Right lung (tissue), 5 donors: Measurements from ENCODE around the gene CASTOR1. TPM values are rescaled to one million over a fixed set of nuclear protein-coding genes. Genes with fewer than 3 reads are reported as not detected.

Source experiments
- DNase-seq, 2 donors: peaks; one replicate each; pipeline ENCODE4 v3.0.0-alpha.2; 2013
- polyA plus RNA-seq, 5 donors: library from polyadenylated mRNA; unstranded; fragments of 120-200 nt; gene quantifications; one replicate each; pipeline versions ENCODE4 v1.2.1 to v1.2.3, GENCODE V29; 2013; ENCODE audit warnings: inconsistent platforms in 1 of 5, low replicate concordance in 1 of 5; ENCODE audit not compliant: insufficient read length in 5 of 5, insufficient read depth in 1 of 5

The CASTOR1 gene
- polyA plus RNA-seq, 5 donors, result 8.5 to 18.4 (median 15.2) TPM

DNA sequence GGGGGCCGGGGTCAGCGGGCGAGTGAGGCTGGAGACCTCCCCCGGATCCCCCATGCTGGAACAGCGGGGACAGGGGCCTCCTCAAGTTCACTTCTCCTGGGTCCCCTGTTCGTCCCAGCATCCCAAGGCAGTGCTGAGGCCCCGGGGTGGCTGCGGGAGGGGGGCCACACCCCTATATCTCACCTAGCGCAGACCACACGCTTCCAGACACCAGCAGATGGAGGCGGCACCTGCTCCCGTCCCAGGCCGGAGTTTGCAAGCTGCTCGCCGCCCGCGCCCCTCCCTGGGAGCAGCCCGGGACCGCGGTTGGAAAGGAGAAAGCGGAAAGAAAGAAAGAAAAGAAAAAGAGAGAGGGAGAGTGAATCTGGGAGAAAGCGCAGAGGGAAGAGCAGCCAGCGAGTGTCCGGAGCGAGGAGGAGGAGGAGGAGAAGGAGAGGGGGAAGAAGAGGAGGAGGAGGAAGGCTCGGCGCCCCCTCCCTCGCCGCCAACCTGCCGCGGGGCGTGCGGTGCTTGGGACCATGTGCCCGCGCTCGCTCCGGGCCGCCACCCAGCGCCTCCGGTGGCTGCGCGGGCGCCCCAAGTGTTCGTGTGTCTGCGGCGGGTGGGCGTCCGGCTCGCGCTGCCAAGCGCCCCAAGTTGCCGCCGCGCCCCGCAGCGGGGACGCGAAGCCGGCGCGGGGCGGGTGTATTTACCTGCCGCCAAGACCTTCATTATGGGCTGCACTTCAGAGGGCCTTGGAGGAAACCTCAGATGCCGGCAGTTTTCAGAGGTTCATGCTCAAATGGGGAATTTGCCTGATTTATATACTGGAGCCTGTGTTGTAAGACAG is 43.1 kb downstream of the CASTOR1 start, which contains the start of gene LIF:
Gene LIF (minus strand): TSS at position 775 of the 829 bp plus-strand sequence. CDS start 64 bp downstream, at position 711.
- DNase-seq, result peak in 1 of 2 donors; percentile 43

DNA sequence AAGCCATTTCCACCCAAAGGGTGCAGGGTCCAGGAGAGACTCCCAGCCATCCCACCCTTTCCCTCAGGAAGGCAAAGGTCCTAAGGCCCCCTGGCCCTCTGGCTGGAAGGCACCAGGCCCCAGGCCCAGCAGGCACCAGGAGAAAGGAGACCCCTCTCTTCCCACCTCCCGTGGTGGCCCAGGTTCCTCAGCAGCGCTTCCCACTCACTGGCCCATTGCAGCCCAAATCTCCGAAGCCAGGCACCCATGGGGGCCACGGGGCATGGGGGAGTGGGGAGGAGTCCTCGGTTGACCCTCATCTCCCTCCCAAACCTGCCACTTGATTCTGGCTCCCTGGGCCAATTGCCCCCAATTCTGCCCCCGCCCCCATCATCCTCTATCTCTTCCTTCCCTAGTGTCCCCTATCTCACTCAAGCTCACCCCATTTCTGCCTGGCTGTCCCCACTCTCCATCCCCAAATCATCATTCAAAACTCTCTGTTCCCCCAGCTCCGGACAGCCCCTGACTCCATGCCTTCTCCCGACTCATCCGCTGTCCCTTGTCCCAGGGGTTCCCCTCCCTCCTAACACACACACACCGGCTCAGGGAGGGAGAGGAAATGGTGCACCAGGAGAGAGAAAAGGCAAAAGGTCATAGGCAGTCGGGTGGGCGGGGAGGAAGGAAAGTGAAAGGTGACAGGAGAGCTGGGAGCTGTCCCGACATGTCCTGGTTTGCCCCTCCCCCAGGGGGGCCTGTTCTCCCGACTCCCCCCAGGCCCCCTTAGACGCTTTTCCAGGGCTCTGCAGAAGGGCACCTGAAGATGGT is 43.9 kb downstream of the CASTOR1 start:
- DNase-seq, result no peak

DNA sequence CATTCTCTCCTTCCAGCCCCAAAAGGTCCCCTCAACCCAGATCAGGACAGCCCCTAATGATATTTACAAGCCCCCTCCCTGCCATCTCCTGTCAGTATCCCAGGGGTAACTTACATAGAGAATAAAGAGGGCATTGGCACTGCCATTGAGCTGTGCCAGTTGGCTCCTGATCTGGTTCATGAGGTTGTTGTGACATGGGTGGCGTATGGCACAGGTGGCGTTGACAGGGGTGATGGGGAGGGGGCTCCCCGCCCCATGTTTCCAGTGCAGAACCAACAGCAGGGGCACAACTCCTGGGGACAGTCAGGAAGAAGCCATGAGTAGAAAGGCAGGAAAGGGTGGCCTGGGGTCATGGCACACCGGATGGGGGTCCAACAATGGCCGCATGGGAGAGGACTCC is 44.7 kb downstream of the CASTOR1 start:
- no peak for DNase-seq

DNA sequence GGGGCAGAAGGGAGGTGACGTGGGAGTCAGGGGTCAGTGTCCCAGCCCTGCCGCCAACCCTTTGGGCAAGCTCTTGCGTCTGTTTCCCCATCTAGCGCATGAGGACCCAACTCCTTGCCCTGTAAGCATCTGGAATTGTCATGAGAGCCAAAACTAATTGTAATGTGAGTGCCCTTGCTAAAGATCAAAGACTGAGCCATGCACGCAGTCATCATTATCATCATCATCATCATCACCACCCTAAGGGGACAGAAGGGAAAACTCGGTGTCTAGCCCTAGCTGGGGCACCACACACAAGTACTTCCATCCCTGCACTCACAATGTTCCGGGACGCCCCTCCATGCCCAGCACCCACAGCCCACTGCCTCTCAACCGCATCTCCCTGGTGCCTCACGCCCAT is 45.2 kb downstream of the CASTOR1 start:
- DNase-seq, result no peak

DNA sequence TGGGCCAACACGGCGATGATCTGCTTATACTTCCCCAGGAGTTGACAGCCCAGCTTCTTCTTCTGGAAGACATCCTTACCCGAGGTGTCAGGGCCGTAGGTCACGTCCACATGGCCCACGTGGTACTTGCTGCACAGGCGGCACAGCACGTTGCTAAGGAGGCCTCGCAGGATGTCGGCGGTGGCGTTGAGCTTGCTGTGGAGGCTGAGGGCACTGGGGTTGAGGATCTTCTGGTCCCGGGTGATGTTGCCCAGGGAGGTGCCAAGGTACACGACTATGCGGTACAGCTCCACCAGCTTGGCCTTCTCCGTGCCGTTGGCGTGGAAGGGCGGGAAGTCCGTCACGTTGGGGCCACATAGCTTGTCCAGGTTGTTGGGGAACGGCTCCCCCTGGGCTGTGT is 45.6 kb downstream of the CASTOR1 start:
- no peak for DNase-seq

DNA sequence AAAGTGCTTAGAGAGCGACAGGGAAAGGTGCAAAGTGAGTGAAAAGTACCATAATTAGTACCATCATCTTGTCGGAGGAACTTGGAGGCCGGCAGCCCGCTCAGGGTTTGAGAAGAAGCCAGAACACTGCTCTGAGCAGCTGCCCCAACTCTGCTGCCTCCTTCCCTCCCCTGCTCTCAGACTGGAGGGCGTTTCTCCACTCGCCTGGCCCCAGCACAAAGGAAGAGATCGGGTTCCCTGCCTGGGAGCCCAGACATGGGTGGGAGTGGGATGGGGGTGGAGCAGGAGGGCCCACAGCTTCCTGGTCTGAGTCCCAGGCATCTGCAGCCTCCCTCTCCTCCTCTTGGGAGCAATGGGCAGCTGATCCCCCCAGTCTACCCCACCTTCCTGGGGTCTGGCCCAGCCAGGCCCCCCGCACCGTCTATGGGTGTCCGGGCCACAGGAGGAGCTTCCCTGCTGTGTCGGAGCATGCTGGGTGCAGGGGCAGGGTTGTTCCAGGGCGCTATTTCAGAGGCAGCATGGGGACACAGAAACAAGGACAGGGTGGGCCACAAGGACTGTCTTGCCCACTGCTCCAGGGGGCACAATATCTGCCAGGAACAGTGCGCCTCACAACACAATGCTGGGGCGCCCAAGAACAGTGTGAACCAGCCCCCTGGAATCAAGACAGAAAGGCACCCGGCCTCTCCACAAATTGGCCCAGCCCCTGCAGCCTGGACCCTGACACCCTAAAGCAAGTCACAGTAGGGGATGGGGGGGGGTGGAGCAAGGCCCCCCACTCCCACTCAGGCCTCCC is 47.5 kb downstream of the CASTOR1 start:
- DNase-seq, result peak; percentile 83 to 86

DNA sequence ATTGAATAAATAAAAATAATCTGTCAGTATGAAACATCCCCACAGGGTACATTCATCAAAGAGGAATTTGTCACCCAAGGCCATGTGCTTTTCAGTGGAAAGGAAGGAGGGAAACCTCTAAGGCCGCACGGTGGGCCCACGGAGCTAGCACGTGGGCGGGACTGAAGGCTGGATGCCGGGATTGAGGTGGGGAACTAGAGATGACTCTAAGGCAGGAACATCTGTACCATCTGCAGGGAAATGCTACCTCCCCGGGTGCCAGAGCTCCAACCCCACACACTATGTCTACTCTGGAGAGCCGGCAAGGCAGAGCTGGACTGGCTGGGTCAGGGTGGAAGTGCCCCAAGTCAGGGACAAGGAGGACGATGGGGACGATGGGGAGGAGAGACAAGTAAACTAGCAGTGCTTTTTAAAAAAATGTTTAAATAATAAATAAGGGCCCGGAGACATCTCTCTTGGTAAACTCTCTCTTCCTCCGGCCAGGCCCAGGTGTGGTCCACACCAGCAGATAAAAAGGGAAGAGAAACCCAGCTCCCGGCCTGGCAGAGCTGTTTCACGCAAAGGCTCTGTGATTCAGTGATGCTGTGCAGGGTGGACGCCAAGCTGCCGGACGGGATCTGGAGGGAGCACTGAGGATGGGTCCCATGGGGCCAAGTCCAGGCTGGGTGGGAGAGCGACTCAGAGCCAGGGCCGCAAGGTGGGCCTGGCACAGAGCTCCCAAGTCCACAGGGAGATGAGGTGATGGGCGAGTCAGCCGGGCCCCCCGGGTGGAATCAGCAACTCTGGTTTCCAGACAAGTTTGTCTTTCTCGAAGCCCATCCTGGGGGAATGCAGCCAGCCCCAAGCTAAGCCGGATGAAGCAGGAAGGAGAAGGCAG is 48.5 kb downstream of the CASTOR1 start:
- no peak for DNase-seq

DNA sequence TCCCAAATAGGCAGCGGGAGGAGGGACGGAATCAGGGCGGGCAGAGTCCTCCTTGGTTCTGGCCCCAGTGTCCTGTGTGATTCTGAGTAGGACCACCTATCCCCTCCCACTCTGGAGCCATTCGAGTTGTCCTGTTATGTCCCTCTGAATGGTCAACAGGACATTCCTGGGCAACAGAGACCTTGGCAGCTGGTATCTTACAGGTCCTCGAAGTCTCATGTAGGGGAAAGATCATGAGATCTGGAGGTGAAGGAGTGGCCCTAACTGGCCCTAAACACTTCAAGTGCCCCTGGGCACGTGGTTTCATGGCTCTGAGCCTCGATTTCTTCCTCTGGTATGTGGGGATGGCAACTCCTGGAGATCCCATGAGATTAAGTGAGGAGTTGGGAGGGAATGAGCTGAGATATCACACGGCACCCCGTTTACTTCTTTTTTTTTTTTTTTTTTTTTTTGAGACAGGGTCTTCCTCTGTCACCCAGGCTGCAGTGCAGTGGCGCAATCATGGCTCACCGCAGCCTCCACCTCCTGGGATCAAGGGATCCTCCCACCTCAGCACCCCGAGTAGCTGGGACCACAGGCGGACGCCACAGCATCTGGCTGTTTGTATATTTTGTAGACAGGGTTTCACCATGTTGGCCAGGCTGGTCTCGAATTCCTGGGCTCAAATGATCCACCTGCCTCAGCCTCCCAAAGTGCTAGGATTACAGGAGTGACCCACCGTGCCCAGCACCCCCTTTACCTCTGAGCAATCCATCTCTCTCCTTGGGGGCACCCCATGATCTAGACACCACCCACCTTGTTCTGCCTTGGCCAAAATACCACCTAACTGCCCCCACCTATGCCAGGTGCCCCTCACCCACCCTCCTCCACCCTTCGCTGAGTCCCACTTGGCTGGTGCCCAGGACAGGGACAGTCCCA is 49.6 kb downstream of the CASTOR1 start:
- no peak for DNase-seq

DNA sequence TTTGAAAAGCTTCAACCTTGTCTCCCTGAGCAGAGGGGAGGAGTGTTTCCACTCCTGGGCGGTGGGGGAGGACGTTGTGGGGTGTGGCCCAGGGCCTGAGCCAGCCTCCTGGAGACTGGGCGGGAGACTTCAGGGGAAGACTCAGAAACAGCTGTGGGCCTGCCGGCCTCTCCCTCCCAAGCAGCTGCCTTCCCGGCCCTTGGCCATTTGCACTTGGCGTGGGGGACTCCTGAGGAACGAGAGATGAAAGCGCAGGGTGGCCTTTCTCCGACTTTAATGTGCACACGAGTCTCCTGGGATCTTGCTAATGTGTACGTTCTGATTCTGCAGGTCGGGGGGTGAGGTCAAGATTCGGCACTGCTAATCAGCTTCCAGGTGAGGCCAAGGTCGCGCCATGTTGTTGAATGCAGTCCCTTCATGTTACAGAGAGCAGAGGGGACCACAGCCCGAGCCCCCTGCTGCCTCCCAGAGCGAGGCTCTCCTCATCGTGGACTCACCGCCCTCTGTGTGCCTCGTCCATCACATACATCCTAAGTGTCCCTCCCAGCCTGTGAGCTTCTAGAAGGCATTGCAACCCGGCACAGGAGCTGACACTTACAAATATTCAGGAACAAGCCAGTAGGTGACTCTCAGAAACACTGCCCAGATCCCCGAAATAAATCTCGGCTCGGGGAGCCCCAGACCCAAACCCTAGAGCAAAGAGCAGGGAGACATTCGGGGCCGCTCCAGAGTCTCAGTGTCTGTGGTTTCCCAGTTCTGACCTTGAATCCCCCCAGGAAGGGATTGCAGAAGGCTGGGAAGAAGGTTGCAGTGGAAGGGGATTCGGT is 50.4 kb downstream of the CASTOR1 start:
- peak in 1 of 2 donors; percentile 48 for DNase-seq

DNA sequence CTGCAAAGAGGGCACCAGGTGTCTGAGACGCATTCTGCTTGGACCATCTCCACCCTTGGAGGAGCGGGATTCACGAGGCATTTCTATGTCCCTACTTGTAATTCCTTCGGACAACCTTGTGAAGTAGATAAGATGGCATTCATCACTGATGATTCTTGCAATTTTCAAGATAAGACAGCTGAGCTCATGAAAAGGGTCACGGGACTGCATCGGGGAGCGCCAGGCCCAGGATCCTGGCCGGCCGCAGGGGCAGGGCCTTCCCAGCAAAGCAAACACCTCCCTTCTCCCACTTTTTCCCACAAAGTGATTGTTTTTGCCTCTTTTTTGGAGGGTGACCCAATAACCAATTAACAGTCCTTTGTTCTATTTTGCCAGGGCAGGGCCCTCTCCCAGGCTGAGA is 51.2 kb downstream of the CASTOR1 start:
- DNase-seq, result no peak

DNA sequence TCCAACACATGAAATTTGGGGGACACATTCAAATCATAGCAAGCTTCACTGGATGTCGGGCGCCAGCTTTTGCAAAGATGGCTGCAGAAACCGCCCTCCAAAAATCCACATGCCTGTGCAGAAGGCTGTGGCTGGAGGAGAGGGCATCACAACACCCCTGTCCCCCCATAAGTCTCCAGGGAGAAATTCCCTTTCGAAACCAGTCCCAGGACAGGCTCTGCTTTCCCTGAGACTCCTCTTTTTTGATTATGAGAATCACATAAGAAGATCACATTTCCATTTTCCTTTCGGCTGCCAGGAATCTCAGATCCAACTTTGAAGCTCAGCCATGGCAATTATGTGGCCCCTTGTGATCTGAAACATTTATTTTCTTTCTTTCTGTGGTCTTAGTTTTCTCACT is 52.4 kb downstream of the CASTOR1 start:
- no peak for DNase-seq

DNA sequence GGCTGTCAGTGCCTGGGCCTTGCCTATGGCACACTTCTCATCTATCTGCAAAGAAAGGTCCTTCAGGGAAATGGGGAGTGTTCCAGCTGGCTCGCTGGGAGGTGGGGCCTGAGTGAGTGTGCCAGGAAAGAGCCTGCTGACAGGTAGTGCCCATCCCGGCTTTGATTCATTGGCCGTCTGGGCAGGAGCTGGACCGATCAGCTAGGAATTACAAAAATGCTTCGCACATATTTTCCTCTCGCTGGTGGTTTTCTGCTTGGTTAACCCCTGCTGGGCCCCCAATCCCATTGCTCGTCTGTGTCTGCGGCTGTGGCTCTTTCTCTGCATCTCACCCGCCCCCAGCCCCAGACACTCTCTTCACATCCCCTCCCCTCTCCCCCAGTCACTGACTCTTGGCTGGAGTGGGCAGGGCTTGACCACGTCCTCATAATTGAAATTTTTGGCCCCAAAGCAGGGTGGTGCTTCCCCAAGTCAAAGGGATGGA is 53.6 kb downstream of the CASTOR1 start:
- no peak for DNase-seq

Other genes with a start within 250 kb of the CASTOR1 start
- gene HORMAD2, start 209.0 kb downstream of the CASTOR1 start, polyA plus RNA-seq, result under 1 TPM; 0.07 to 0.54 (median 0.21) TPM
- 1 to 10 TPM; 1.4 to 2.5 (median 1.7) TPM for gene LIF, start 42.7 kb downstream of the CASTOR1 start, polyA plus RNA-seq
- gene OSM, start 22.7 kb downstream of the CASTOR1 start, polyA plus RNA-seq, result under 1 TPM; 0.06 to 0.86 (median 0.19) TPM
- 10 to 100 TPM; 13.3 to 18.4 (median 15.8) TPM for gene TBC1D10A, start 37.4 kb upstream of the CASTOR1 start, polyA plus RNA-seq
- 100 to 1,000 TPM; 105 to 165 (median 132) TPM for gene SF3A1, start 67.4 kb upstream of the CASTOR1 start, polyA plus RNA-seq
- 1 to 10 TPM; 4.0 to 8.2 (median 4.9) TPM for gene CCDC157, start 67.5 kb upstream of the CASTOR1 start, polyA plus RNA-seq
- 10 to 100 TPM; 18.3 to 27.8 (median 22.7) TPM for gene RNF215, start 97.9 kb upstream of the CASTOR1 start, polyA plus RNA-seq
- 10 to 100 TPM in 3 of 5 donors, 1 to 10 TPM in 2; 8.0 to 12.0 (median 10.7) TPM for gene SEC14L2, start 107.5 kb upstream of the CASTOR1 start, polyA plus RNA-seq
- 10 to 100 TPM in 1 of 5 donors, 1 to 10 TPM in 4; 3.8 to 10.7 (median 6.7) TPM for gene MTFP1, start 136.3 kb upstream of the CASTOR1 start, polyA plus RNA-seq
- under 1 TPM; 0.14 to 0.26 (median 0.21) TPM for gene SEC14L3, start 182.5 kb upstream of the CASTOR1 start, polyA plus RNA-seq
- under 1 TPM; 0.61 to 0.97 (median 0.81) TPM for gene SEC14L4, start 216.2 kb upstream of the CASTOR1 start, polyA plus RNA-seq